ENCODE data around the gene TSEN2. TPM values are rescaled to one million over a fixed set of nuclear protein-coding genes. Genes with fewer than 3 reads are reported as not detected.

The TSEN2 gene
- total RNA-seq, 5 donors from 2014 or later (not counting 1 experiment from before 2014, with no cell fraction given), result 11.7 to 20.9 (median 18.2) TPM

DNA sequence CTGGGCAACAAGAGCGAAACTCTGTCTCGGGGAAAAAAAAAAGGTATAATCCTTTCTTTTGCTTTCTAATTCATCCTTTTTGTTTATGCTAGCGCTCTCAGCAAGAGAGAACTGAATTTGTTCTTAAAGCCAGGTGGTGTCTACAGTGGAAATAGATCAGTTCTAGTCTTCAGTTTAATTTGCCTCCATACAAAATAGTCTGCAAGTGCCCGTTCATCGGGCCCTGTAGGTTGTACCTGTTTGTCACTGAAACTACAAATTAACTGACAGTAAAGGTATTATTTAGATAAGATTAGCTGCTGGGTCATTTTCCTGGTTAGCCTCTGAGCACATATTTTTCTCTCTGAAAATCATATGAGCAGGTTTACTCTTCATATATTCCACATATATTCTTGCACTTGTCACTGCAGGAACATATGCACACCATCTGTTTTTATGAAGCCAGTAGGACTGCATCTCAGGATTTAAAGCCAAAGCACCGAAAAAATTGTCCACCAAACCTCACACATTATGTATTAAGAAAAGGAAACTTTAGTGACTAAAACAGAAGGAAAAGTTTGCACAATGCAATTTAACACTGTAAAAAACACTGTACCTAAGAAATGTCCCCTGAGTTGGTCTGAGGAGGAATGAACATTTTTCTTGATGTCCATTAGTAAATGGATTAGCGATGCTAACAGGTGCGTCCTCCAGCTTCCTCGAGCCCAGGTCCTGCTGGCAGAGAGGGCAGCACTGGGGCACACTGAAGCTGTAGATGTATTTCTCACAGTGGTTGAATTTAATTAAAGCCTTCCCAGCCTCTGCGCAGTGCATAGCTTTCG lies 60.6 kb downstream of the TSEN2 start:
- Histone ChIP-seq H3K4me3 (ENCODE audit: control insufficient read depth in 1 of 2, extremely low read depth in 1 of 2, low read length in 1 of 2) (no peak overlapping the region), H3K4me1 (ENCODE audit: control insufficient read depth in 1 of 2, extremely low read depth in 1 of 2, insufficient read depth in 2 of 2, low read length in 2 of 2) (no peaks in the 10 kb centered on the region), H3K27ac (ENCODE audit: low read length) (no peak overlapping the region), H3K36me3 (ENCODE audit: control insufficient read depth in 2 of 2, extremely low read depth in 1 of 2, insufficient read depth in 1 of 2, low read length in 1 of 2) (no peaks in the 10 kb centered on the region), H3K9me3 (no peaks in the 10 kb centered on the region), H3K27me3 (replicated peaks in 1 of 2; ENCODE audit: control insufficient read depth in 2 of 2, extremely low read depth in 1 of 2, insufficient read depth in 2 of 2, low read length in 1 of 2) (peaks cover 0 to 3% of the 10 kb centered on the region in 2 experiments)
- H3K27ac Mint-ChIP-seq, result no peak overlapping the region
- no peaks in the 10 kb centered on the region for H3K36me3 Mint-ChIP-seq
- WGBS (ENCODE audit: insufficient coverage), result 97% methylated on average over 3 of the region's 11 CpGs
- ChIA-PET CTCF (no interaction called here), POLR2A (no interaction called here)
- H3K27me3 Mint-ChIP-seq, result peaks cover 0 to 2% of the 10 kb centered on the region in 2 donors
- no peak overlapping the region for H3K4me3 Mint-ChIP-seq
- no peaks in the 10 kb centered on the region for H3K9me3 Mint-ChIP-seq
- peaks cover 0 to 6% (median 0%) of the 10 kb centered on the region in 3 donors for H3K4me1 Mint-ChIP-seq
- DNase-seq (no peak), ATAC-seq (replicated peaks in 1 of 4) (no peak)

- Histone ChIP-seq H3K4me3 (ENCODE audit: control insufficient read depth in 1 of 2, extremely low read depth in 1 of 2, low read length in 1 of 2) (no peak within 1 kb of the TSS), H3K27me3 (replicated peaks in 1 of 2; ENCODE audit: control insufficient read depth in 2 of 2, extremely low read depth in 1 of 2, insufficient read depth in 2 of 2, low read length in 1 of 2) (peaks cover 0 to 3% of the 10 kb centered on the region in 2 experiments), H3K36me3 (ENCODE audit: control insufficient read depth in 2 of 2, extremely low read depth in 1 of 2, insufficient read depth in 1 of 2, low read length in 1 of 2) (no peaks in the 10 kb centered on the region), H3K4me1 (ENCODE audit: control insufficient read depth in 1 of 2, extremely low read depth in 1 of 2, insufficient read depth in 2 of 2, low read length in 2 of 2) (no peaks in the 10 kb centered on the region), H3K27ac (ENCODE audit: low read length) (no peak within 1 kb of the TSS), H3K9me3 (no peaks in the 10 kb centered on the region)
- Mint-ChIP-seq H3K27ac (no peak within 1 kb of the TSS), H3K36me3 (no peaks in the 10 kb centered on the region), H3K4me3 (no peak within 1 kb of the TSS), H3K9me3 (no peaks in the 10 kb centered on the region), H3K27me3 (peaks cover 4 to 6% of the 10 kb centered on the region in 2 donors), H3K4me1 (peaks cover 0 to 6% (median 0%) of the 10 kb centered on the region in 3 donors)
- ATAC-seq (replicated peaks in 1 of 4) (no peak), DNase-seq (no peak)
- WGBS (ENCODE audit: insufficient coverage), result 100% methylated on average over 3 of the region's 4 CpGs
- POLR2A ChIA-PET, result no interaction called here
- CTCF ChIA-PET, result no interaction called here
Measured at GRCh38 chr3:12545473-12545791, 61.2 kb downstream of the TSEN2 start, which contains the start of gene MKRN2OS. Gene MKRN2OS, minus strand, starts transcription at chr3:12545499. Its CDS starts 35 bp downstream, at chr3:12545464.

DNA sequence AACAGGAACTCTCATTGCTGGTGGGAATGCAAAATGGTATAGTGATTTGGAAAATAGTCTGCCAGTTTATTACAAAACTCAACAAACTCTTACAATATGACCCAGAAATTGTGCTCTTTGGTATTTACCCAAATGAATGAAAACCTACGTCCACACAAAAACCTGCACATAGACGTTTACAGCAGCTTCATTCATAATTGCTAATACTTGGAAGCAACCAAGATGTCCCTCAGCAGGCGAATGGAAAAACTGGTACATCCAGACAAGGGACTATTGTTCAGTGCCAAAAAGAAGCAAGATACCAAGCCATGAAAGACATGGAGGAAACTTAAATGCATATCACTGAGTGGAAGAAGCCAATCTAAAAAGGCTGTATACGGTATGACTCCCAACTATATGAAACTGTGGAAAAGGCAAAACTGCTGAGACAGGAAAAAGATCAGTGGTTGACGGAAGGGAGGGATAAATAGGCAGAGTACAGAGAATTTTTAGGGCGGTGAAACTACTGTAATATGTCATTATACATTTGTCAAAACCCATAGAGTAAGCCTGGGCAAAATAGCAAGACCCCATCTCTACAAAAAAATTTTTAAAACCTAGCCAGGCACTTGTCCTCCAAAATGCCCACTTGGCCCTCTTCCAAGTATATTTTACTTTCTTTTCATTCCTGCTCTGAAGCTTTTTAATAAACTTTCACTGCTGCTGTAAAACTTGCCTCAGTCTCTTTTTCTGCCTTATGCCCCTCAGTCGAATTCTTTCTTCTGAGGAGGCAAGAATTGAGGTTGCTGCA lies 65.9 kb downstream of the TSEN2 start:
- Mint-ChIP-seq H3K36me3 (no peaks in the 10 kb centered on the region), H3K4me1 (peaks cover 0 to 8% (median 6%) of the 10 kb centered on the region in 3 donors), H3K27ac (no peak overlapping the region), H3K27me3 (peaks cover 22 to 27% of the 10 kb centered on the region in 2 donors), H3K9me3 (no peaks in the 10 kb centered on the region), H3K4me3 (no peak overlapping the region)
- no peaks in the 10 kb centered on the region for H3K36me3 ChIP-seq (ENCODE audit: control insufficient read depth in 2 of 2, extremely low read depth in 1 of 2, insufficient read depth in 1 of 2, low read length in 1 of 2)
- DNase-seq (no peak), ATAC-seq (replicated peaks in 1 of 4) (no peak)
- H3K9me3 ChIP-seq, result no peaks in the 10 kb centered on the region
- H3K27me3 ChIP-seq (replicated peaks in 1 of 2; ENCODE audit: control insufficient read depth in 2 of 2, extremely low read depth in 1 of 2, insufficient read depth in 2 of 2, low read length in 1 of 2), result peaks cover 0 to 31% of the 10 kb centered on the region in 2 experiments
- H3K4me1 ChIP-seq (ENCODE audit: control insufficient read depth in 1 of 2, extremely low read depth in 1 of 2, insufficient read depth in 2 of 2, low read length in 2 of 2), result peaks cover 4 to 6% of the 10 kb centered on the region in 2 experiments
- WGBS (ENCODE audit: insufficient coverage), result 100% methylated on average over 2 of the region's 7 CpGs
- CTCF ChIA-PET, result no interaction called here
- H3K27ac ChIP-seq (ENCODE audit: low read length), result no peak overlapping the region
- H3K4me3 ChIP-seq (ENCODE audit: control insufficient read depth in 1 of 2, extremely low read depth in 1 of 2, low read length in 1 of 2), result no peak overlapping the region
- POLR2A ChIA-PET, result no interaction called here

- Mint-ChIP-seq H3K9me3 (no peaks in the 10 kb centered on the region), H3K27ac (no peak overlapping the region), H3K36me3 (no peaks in the 10 kb centered on the region), H3K4me1 (peaks cover 29 to 37% (median 29%) of the 10 kb centered on the region in 3 donors), H3K4me3 (peak overlapping the region; percentile 61 to 95 (median 75)), H3K27me3 (peaks cover 28 to 40% of the 10 kb centered on the region in 2 donors)
- Histone ChIP-seq H3K27me3 (replicated peaks in 1 of 2; ENCODE audit: control insufficient read depth in 2 of 2, extremely low read depth in 1 of 2, insufficient read depth in 2 of 2, low read length in 1 of 2) (peaks cover 0 to 44% of the 10 kb centered on the region in 2 experiments), H3K9me3 (no peaks in the 10 kb centered on the region), H3K36me3 (ENCODE audit: control insufficient read depth in 2 of 2, extremely low read depth in 1 of 2, insufficient read depth in 1 of 2, low read length in 1 of 2) (no peaks in the 10 kb centered on the region), H3K27ac (ENCODE audit: low read length) (no peak overlapping the region), H3K4me1 (ENCODE audit: control insufficient read depth in 1 of 2, extremely low read depth in 1 of 2, insufficient read depth in 2 of 2, low read length in 2 of 2) (peaks cover 15 to 18% of the 10 kb centered on the region in 2 experiments), H3K4me3 (ENCODE audit: control insufficient read depth in 1 of 2, extremely low read depth in 1 of 2, low read length in 1 of 2) (peak overlapping the region; percentile 22 to 70)
- CTCF ChIA-PET, result no interaction called here
- POLR2A ChIA-PET, result interaction anchor here in 1 of 2 donors (0.5 to 0.6 kb wide), 2 partner anchors 13 to 23 kb away, joined by 3 read pairs; no protein-coding TSS in a partner anchor
- ATAC-seq (replicated peaks in 1 of 4), result no peak
- WGBS (ENCODE audit: insufficient coverage), result 7% methylated on average over 23 of the region's 26 CpGs
- DNase-seq, result peak in 5 of 35 experiments; percentile 8 to 26 (median 9)
Measured at GRCh38 chr3:12553921-12554391, 69.7 kb downstream of the TSEN2 start.

GRCh38 chr3:12556314-12556689 lies 72.0 kb downstream of the TSEN2 start:
- ChIA-PET POLR2A (no interaction called here), CTCF (interaction anchor here (0.6 to 1.0 kb wide), 2 partner anchors 76 to 108 kb away, joined by 3 to 4 read pairs; no protein-coding TSS in a partner anchor)
- H3K4me1 ChIP-seq (ENCODE audit: control insufficient read depth in 1 of 2, extremely low read depth in 1 of 2, insufficient read depth in 2 of 2, low read length in 2 of 2), result peaks cover 19 to 21% of the 10 kb centered on the region in 2 experiments
- DNase-seq (peak in 2 of 35 experiments; percentile 8 to 33), ATAC-seq (replicated peaks in 1 of 4) (no peak)
- peaks cover 24 to 34% of the 10 kb centered on the region in 2 donors for H3K27me3 Mint-ChIP-seq
- no peaks in the 10 kb centered on the region for H3K9me3 ChIP-seq
- H3K27me3 ChIP-seq (replicated peaks in 1 of 2; ENCODE audit: control insufficient read depth in 2 of 2, extremely low read depth in 1 of 2, insufficient read depth in 2 of 2, low read length in 1 of 2), result peaks cover 0 to 38% of the 10 kb centered on the region in 2 experiments
- H3K36me3 ChIP-seq (ENCODE audit: control insufficient read depth in 2 of 2, extremely low read depth in 1 of 2, insufficient read depth in 1 of 2, low read length in 1 of 2), result no peaks in the 10 kb centered on the region
- 7% methylated on average over 7 of the region's 8 CpGs for WGBS (ENCODE audit: insufficient coverage)
- peak overlapping the region; percentile 83 to 88 for H3K4me3 ChIP-seq (ENCODE audit: control insufficient read depth in 1 of 2, extremely low read depth in 1 of 2, low read length in 1 of 2)
- peaks cover 49 to 59% (median 52%) of the 10 kb centered on the region in 3 donors for H3K4me1 Mint-ChIP-seq
- H3K27ac Mint-ChIP-seq, result peak overlapping the region; percentile 64 to 88
- H3K36me3 Mint-ChIP-seq, result no peaks in the 10 kb centered on the region
- H3K9me3 Mint-ChIP-seq, result no peaks in the 10 kb centered on the region
- H3K27ac ChIP-seq (ENCODE audit: low read length), result no peak overlapping the region
- H3K4me3 Mint-ChIP-seq, result peak overlapping the region; percentile 81 to 95 (median 90)

Measured in T-cell (primary cell).